GM18520 (cell line): ENCODE results near the gene CYP3A5.
"Not testable (repeated sequence)": the region's sequence is repeated elsewhere in the genome, so short reads cannot be mapped to it uniquely, and the experiment has no call there.

ENCODE experiments used
- ATAC-seq: cut with Tn5 transposase; IDR thresholded peaks from one replicate; pipeline ENCODE4 v1.9.1; 2021; ENCODE audit not compliant: unreplicated experiment

CYP3A5 gene

DNA sequence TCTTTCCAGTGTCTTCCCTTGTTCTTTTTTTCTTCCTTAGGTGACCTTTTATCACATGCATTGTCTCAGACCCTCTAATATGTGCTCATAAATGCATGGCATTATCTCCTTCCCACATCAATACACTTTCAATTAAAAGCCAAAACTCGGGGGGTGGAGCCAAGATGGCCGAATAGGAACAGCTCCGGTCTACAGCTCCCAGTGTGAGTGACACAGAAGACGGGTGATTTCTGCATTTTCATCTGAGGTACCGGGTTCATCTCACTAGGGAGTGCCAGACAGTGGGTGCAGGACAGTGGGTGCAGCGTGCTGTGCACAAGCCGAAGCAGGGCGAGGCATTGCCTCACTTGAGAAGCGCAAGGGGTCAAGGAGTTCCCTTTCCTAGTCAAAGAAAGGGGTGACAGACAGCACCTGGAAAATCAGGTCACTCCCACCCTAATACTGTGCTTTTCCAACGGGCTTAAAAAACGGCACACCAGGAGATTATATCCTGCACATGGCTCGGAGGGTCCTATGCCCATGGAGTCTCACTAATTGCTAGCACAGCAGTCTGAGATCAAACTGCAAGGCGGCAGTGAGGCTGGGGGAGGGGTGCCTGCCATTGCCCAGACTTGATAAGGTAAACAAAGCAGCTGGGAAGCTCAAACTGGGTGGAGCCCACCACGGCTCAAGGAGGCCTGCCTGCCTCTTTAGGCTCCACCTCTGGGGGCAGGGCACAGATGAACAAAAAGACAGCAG is 6.2 kb upstream of the CYP3A5 start:
- ATAC-seq: not testable (repeated sequence)

DNA sequence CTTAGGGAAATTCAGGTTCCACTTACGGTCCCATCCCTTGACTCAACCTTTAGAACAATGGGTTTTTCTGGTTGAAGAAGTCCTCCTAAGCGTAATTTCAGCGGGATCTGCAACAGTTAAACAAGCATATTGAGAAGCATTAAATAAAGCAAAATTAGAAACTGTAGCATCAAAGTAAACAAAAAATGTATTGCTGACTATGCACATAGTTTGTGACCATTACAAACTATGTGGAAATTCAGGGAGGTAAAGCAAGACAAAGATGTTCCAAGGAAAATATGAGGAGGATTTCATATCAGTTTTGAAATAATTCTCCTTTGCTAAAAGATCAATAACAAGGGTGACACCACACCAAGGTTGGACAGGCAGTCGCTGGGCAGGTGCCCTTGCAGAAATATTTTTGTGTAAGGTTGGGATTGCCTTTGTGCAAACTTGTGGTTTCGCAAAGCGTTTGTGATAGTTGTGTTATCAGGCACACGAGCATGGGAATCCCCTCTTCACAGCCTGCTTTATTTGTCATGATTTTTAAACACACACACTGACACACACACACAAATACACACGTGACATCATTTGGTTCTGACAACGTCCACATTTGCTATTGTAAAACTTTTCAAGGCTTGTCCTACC is 5.4 kb upstream of the CYP3A5 start:
- ATAC-seq: no peak

DNA sequence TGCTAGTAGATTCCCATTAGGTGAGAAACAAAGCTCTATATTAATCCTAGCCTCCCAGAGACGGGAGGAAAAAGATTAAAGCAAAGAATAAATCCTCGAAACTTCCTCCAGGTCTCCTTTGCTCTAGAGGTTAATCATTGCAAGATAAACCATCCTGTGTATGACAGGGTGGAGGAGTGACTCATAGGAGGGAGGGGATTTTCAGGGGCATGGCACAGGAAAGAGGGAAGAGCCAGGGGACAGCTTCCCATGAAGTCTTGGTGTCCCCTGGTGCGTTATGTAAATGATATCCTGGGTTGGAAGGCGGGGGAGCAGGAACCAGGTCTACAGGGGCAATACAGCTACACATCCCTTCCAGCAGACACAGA is 780 bp downstream of the CYP3A5 start:
- no peak for ATAC-seq

DNA sequence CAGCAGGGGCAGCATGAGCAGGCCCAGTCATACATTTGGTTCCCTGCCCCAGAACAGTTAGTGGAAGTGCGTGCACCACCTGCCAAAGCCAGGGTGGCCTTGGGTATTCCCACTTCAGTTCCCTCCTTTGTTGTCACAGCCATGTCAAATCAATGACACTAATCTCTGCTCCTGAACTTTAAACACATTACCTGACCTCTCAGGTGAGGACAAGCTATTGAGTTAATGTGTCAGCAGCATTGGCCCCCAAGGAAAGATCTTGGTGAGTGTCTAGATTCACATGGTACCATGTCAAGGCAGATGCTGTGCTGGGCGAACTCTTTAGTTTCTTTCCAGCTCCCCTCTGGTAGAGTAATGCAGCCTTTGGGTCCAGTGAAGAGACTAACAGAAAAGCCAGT is 2.1 kb downstream of the CYP3A5 start:
- ATAC-seq: no peak

DNA sequence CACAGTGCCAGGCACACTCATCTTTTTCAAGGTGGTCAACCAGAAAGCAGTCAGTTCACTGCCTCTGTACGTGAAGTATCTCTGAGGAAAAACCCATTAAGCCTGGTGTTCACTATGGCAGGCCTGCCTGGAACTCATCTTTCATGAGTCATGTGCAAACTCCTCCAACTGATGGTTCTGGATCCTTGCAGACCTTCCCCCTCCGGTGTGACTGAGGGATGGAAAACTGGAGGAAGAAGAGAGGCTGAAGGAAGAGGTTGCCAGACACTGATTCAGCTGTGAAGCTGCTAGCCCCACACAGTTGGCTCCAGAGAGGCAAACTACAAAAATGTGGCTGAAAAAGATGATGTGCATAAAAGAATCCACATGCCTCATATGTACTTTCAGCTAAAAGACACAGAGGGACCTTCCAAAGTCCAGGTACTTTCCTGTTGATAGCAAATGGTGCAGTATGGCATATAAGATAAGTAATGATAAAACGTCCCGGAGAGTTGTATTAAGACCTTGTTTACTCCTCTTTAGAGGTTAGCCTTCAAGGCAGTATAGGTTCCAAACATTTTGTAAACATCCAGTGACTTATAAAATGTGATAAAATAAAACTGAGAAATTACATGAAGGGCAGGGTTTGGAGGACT is 2.7 kb downstream of the CYP3A5 start:
- no peak for ATAC-seq

DNA sequence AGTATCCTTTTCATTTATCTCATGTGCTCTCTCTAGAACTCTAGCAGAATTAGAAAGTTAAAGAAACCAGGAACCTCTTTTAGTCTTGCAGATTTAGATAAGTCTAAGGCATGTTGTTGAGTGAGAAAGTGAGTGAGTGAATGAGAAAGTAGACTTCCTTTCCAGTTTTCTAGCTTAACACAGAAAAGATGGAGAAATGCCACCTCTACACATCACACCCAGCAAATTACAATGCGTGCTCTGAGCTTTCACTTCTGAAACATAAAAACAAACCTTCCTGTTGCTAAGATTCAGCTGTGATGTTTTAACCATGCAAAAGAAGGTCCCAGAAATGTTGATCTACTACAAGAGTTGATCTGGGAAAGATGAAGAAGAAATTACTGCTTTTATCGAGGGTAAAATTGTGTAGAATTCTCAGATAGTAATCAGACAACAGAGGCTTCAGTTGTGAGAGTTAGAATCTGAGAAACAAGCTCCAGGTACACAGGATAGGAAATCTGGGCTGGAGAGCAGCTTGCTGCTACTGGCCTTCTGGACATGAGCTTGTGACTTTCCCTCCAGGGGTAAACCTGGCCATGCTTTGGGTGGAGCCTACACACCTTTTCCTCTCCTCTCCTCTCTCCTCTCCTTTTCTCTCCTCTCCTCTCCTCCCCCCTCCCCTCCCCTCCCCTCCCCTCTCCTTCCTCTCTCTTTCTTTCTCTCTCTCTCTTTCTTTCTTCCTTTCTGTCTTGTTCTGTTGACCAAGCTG is 4.6 kb downstream of the CYP3A5 start:
- no peak for ATAC-seq

DNA sequence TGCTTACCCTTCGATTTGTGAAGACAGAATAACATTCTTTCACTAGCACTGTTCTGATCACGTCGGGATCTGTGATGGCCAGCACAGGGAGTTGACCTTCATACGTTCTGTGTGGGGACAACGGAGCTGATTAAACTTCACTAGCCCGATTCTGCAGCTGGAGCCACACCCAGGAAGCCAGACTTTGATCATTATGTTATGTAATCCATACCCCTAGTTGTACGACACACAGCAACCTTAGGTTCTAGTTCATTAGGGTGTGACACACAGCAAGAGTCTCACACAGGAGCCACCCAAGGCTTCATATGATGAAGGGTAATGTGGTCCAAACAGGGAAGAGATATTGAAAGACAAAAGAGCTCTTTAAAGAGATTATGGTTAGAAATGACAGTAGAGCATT is 7.2 kb downstream of the CYP3A5 start:
- no peak for ATAC-seq

DNA sequence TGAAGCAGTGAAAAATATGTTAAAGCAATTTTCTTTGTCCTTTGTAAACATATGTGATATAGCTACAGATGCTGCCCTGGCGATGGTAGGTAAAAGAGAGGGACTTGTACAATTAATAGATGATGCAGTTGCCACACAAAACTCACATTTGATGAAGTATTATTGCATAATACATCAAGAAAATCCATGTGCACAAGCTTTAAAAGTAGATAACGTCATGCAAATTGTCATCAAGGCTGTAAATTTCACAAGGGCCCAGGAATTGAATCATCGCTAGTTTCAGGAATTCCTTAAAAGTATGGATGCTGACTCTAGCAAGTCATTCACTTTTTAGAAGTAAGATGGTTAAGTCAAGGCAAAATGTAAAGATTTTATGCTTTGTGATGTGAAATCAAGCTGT is 10.0 kb downstream of the CYP3A5 start:
- no peak for ATAC-seq

DNA sequence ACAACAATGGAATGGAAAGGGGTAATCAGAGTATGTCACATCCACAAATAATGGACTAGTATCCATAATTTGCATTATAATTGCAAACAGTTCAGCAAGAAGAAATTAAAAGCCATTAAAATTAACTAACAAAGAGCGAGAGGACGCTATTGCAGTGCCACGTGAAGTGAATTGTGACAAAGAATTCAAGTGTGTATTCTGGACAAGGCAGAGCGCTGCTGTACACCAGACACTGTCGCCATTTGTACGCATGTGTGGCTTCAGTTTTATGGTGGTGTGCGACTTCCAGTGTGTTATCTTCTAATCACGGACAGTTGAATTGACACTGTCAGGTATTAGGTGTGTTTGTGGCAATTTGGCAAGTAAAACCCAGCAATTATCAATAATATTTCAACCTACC is 11.3 kb downstream of the CYP3A5 start:
- no peak for ATAC-seq

DNA sequence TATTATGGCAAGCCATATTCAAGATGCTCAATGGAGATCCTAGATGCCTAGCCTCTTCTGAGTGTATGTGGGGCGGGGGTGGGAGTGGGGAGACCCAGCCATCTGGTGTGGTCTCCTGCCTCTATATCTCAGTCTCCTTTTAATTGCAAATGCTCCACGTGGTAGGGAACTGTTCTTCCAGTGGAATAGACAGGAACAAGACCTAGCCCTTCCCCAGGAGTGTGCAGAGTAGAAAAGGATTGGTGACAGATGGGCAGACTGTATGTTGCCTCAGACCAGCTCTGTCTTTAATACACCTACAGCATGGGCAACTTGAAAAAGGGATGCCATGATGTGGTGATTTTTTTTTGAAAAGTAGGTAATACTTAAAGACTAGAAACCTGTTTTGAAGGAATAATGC is 12.6 kb downstream of the CYP3A5 start:
- ATAC-seq: no peak

DNA sequence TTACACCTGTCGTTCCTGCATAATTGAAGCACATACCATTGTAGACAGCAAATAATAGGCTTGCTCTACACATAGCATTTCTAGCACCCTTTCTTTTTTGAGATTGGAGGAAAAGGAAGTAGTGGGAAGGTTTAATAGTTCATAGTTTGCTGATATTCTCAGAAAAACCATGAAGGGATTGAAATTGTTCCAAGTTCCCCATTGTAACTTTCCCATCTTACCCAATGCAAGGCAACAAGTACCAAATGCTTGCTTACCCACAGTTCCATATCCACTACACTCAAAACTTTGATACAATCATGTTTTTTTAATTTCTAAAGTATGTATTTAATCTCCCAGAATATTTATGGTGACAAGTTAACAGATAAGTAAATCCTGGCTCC is 13.8 kb downstream of the CYP3A5 start:
- ATAC-seq: no peak

DNA sequence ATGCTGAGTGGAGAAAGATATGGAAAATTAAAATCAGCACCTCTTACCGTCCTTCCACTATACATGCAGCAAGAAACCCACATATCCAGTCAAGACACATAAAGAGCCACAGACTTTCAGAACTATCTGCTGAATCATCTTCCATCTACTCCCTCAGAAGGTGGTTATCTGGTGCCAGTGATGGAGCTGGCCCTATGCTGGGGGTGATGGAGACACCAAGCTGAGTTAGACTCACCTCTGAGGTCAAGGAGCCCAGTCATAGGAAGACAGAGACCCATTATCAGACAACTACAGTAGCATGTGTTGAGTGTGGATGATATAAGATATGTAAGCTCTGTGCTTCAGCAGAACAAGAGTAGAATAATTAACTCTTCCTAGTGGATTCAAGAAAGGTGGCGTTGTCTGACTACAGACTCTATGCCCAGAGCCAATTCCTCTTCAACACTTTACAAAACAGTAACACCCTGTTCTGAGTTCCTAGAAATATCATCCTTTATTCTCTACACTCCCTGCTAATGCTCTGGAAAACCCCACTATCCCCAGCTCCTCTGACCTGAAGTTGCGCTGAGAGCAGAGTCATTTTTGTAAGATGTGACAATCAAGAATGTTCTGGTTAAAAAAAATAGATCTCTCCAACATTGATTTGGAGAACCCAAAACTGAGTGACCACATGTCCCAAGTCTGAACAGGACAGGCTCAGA is 14.3 kb downstream of the CYP3A5 start:
- ATAC-seq: no peak

DNA sequence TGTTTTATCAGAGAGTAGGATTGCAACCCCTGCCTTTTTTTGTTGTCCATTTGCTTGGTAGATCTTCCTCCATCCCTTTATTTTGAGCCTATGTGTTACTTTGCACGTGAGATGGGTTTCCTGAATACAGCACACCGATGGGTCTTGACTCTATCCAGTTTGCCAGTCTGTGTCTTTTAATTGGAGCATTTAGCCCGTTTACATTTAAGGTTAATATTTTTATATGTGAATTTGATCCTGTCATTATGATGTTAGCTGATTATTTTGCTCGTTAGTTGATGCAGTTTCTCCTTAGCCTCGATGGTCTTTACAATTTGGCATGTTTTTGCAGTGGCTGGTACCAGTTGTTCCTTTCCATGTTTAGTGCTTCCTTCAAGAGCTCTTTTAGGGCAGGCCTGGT is 21.9 kb downstream of the CYP3A5 start:
- ATAC-seq: not testable (repeated sequence)

DNA sequence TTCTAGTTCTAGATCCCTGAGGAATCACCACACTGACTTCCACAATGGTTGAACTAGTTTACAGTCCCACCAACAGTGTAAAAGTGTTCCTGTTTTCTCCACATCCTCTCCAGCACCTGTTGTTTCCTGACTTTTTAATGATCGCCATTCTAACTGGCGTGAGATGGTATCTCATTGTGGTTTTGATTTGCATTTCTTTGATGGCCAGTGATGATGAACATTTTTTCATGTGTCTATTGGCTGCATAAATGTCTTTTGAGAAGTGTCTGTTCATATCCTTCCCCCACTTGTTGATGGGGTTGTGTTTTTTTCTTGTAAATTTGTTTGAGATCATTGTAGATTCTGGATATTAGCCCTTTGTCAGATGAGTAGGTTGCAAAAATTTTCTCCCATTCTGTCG is 25.2 kb downstream of the CYP3A5 start:
- not testable (repeated sequence) for ATAC-seq

DNA sequence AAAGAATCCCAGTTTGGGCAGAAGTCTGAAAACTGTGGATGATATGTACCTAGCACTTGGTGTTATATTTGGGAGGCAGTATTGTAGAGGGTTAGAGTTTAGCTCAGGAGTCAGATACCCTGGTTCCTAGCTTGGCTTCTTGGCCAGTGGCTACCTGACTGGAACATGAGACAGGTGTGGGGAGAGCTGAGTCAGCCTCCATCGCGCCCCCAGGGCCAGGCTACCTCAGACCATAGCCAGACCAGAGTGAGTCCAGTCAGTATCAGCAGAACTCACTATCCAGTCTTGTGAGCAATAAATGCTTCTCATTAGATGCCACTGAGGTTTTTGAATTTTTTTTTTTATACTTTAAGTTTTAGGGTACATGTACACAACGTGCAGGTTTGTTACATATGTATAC is 26.0 kb downstream of the CYP3A5 start:
- no peak for ATAC-seq

DNA sequence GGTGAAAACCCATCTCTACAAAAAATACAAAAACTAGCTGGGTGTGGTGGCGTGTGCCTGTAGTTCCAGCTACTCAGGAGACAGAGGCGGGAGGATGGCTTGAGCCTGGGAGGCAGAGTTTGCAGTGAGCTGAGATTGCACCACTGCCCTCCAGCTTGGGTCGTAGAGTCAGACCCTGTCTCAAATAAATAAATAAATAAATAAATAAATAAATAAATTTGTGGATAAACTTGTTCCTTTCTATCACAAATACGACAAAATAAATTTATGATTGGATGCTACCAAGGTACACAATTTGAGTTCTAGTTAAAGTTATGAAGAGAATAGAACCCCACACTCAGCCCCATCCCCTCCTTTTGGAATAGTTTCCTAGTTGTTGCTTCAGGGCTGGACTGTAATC is 26.5 kb downstream of the CYP3A5 start:
- not testable (repeated sequence) for ATAC-seq

DNA sequence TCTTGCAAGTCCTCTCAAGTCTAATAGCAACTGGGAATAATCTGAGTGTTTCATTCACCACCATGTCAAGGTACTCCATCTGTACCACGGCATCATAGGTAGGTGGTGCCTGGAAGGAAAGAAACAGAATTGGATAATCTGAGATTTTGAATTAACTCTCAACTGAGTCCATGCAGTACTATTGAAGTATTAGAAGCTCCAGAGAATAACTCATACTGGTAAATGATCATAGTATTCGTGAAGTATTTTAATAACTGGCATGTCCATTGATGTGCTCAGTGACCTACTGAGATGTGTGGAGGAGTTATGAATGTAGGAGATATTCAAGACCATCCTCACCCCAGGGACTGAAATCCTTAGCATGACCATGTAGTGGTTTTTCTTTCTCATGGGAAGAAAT is 27.1 kb downstream of the CYP3A5 start:
- ATAC-seq: no peak

DNA sequence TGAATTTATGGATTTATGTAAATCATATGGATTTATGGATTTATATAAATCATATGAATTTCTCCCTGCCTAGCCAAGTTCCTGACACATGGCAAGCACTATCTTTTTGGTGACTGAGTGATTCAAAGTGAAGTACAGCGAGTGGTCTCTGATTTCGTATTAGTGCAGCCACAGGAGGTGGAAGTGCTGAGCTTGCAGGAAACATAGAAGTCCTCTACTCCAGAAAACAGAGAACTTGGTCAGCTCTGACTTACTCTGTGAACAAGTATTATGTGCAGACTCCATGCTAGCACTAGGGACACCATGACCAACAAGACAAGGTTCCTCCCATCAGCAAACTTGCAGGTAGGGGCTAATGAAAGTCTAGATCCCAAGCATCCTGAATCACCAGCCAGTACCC is 28.5 kb downstream of the CYP3A5 start:
- no peak for ATAC-seq

DNA sequence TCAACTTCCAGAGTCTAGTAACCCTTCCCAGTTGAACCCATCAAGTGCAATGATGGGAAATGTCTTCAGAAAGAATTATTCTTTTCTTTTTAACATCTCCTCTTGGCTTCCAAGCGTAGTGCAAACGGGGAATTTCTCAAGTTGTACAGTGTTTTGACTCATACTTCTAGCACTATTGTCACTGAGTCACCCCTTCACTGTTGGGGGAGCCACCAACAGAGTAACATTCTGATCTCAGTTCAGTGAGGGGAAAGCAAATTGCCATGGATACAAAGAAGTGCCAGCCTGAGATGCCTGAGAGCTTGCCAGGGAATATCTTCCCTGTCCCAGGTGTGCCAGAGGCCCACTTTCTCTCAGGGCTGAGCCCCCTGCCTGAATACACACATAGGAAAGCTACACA is 31.0 kb downstream of the CYP3A5 start:
- ATAC-seq: no peak

DNA sequence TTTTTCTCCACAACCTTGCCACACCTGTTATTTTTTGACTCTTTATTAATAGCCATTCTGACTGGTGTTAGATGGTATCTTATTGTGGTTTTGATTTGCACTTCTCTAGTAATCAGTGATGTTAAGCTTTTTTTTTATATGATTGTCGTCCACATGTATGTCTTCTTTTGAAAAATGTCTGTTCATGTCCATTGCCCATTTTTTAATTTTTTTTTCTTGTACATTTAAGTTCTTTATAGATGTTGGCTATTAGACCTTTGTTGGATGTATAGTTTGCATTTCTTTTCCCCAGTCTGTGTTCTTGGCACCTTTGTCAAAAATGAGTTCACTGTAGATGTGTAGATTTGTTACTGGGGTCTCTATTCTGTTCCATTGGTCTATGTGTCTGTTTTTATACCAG is 34.2 kb downstream of the CYP3A5 start:
- ATAC-seq: no peak

DNA sequence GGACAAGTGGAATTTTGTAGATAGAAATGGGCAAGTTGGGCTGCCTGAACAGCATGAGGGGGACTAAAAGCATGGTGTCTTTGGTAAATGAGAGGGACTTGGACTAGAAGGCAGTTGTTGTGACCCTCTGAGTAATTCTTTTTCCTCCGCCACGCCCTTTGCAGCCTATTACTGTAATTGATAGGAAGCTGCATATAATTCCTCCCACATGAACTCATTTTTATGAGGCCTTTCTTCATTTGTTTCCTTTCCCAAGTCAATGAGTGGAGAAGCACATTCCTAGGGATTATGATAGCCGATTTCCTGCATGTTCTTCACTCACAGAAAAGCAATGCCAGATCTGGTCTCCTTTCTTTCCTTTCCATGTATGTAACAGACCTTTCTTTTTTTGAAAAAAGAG is 35.4 kb downstream of the CYP3A5 start:
- no peak for ATAC-seq
